Middle frontal gyrus (tissue), 1 donor: Measurements from ENCODE around the gene MCM10.

ENCODE experiments used
- DNase-seq: peaks from one replicate; pipeline ENCODE4 v3.0.0-alpha.2; 2015; ENCODE audit warnings: low spot score; ENCODE audit errors: extremely low spot score

Gene MCM10

GRCh38 chr10:13163859-13164258 lies 2.5 kb downstream of the MCM10 start:
- DNase-seq = no peak

DNA sequence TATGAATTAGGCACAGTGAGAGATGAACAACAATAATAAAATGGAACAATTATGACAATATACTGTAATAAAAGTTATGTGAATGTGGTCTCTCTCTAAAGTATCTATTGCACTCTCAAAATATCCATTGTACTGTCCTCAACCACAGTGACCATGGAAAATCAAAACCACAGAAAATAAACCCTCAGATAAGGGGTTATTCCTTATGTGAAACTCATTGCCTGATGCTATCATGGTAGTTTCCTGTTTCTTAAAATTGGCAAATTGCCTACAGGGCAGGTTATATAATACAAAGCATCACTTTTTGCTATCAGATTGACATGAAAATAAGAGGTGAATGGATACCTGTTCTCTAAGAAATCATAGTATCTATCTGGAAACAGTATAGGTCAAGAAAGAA lies 3.8 kb downstream of the MCM10 start:
- no peak for DNase-seq

DNA sequence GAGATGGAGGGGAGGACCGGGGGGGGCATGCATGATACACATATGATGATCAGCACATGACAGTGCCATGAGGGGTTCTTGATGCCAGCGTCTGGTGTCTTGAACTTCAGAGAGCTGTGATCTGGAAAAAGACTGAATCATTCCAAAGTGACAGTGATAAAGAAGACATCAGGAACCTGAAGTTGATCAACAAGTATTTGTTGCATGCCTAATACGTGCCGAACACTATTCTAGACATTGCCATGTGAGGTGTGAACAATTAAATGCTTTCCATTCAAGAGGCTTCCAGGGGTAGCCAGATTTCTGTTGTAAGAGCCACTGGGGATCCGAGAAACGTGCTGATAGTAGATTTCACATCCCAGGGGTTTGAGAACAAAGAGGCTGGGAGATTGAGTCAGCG lies 6.2 kb downstream of the MCM10 start:
- no peak for DNase-seq

DNA sequence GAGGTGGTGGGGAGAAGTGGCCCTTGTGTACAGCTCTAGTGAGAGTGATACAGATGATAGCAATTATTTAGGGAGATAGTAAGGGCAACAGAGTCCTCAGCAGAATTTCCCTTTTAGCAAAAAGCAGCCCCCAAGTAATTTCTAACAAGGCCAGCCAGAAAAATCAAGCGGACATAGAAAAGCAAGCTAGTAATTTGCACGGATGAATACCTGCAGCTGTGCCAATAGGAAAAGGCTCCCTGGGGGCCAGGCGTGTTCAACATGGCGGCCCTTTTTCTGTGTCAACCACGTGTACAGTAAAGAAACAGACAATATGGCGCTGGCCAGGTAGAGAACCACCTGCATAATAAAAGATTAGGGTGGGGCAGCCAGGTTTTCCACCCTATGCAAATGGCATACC lies 7.4 kb downstream of the MCM10 start:
- DNase-seq = no peak

DNA sequence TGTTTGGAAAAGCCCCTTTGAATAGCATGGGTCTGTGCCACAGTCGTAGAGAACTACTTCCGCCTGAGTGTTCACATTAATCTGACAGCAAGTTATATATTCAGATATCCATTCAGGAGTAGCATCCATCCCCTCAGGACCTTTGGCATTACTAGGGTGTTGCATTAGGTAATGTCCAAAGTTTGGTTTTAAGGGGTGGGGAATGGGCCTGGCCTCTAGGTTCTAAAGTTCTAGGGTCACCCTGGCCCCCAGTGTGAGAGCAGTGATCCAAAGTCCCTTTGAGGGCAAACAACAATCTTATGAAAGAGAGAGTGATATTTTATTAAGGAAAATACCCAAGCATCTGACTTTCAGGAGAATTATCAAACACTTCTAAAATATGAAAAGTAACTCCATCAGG lies 12.3 kb downstream of the MCM10 start:
- DNase-seq = no peak

GRCh38 chr10:13180788-13181187 lies 19.4 kb downstream of the MCM10 start:
- no peak for DNase-seq

GRCh38 chr10:13182424-13182823 lies 21.1 kb downstream of the MCM10 start:
- DNase-seq = no peak

DNA sequence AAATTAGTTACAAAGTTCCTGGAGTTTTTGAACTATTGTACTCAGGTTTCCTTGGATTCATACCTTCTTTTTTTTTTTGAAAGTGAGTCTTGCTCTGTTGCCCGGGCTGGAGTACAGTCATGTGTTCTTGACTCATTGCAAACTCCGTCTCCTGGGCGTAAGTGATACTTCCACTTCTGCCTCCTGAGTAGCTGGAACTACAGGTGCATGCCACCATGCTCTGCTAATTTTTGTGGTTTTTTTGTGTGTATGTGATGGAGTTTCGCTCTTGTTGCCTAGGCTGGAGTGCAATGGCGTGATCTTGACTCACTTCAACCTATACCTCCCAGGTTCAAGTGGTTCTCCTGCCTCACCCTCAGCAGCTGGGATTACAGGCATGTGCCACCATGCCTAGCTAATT lies 22.3 kb downstream of the MCM10 start:
- no peak for DNase-seq

GRCh38 chr10:13184276-13184675 lies 22.9 kb downstream of the MCM10 start:
- DNase-seq = peak; percentile 14

GRCh38 chr10:13184730-13185514 lies 23.6 kb downstream of the MCM10 start:
- no peak for DNase-seq

- DNase-seq = no peak
These were observed 25.8 kb downstream of the MCM10 start for GRCh38 chr10:13187135-13187534.

GRCh38 chr10:13188593-13188992 lies 27.2 kb downstream of the MCM10 start:
- no peak for DNase-seq

DNA sequence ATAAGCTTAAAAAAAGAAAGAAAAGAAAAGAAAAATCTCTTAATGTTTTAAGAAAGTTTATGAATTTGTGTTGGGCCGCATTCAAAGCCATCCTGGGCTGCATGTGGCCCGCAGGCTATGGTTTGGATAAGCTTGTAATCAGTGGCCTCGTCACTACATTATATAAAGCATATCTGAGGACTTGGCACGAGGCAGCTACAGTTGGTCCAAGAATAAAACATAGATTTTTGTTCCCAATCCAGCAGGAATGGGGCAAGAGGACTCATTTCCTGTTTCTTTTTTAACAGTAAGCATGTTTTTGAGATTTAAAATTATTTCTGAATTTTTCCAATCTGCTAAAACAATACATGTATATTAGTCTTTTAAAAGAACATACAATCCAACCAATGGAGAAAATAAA lies 28.6 kb downstream of the MCM10 start:
- DNase-seq = no peak

DNA sequence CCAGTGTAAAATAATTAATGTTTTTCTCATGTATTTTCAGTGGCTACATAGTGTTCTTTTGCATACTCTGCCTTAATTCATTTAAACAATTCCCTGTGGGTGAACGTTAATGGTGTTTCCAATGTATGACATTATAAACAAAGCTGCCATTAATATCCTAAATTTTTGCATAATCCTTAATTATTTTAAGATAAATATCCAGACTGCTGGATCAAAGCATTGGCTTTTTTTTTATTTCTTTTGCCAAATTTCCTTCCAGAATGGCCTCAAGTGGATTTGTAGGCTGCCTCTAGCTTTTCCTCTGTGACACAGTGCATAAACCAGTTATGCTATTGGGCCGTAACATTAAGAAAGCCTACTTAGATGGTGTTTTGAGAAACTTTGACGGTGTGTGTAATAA lies 29.5 kb downstream of the MCM10 start:
- DNase-seq = no peak

DNA sequence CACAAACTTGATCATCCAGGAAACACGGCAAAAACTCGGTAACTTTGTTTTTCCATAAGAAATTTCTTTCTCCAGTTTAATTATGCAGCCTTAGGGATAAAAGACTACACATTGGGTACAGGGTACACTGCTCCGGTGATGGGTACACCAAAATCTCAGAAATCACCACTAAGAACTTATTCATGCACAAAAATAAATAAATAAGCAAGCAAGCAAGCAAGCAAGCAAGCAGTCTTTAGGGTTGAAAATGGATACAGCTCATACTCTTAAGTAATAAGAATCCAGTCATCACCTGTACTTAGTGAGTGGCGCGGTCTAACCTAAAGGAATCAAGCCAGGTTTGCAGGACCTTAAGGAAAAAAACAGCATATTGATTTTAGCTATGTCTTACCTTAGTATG lies 30.0 kb downstream of the MCM10 start:
- no peak for DNase-seq

- DNase-seq = no peak
These were observed 32.3 kb downstream of the MCM10 start for GRCh38 chr10:13193637-13194036.

- DNase-seq = no peak
These were observed 33.7 kb downstream of the MCM10 start for GRCh38 chr10:13195016-13195415.

DNA sequence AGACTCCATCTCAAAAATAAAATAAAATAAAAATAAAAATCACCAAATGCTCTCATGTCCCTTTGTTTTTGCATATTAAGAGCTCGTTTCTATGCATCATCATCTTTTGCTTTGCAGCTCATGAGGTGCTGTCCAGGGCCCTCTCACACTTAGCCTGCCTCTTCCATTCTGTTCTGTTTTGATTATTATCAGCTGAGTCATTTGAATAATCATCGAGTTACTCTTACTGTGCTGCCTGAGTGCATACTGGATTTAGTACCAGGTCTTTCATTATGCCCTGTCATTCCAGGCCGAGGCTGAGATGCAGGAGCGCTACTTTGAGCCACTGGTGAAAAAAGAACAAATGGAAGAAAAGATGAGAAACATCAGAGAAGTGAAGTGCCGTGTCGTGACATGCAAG lies 39.8 kb downstream of the MCM10 start:
- DNase-seq = no peak

GRCh38 chr10:13206091-13206490 lies 44.7 kb downstream of the MCM10 start:
- DNase-seq = no peak

DNA sequence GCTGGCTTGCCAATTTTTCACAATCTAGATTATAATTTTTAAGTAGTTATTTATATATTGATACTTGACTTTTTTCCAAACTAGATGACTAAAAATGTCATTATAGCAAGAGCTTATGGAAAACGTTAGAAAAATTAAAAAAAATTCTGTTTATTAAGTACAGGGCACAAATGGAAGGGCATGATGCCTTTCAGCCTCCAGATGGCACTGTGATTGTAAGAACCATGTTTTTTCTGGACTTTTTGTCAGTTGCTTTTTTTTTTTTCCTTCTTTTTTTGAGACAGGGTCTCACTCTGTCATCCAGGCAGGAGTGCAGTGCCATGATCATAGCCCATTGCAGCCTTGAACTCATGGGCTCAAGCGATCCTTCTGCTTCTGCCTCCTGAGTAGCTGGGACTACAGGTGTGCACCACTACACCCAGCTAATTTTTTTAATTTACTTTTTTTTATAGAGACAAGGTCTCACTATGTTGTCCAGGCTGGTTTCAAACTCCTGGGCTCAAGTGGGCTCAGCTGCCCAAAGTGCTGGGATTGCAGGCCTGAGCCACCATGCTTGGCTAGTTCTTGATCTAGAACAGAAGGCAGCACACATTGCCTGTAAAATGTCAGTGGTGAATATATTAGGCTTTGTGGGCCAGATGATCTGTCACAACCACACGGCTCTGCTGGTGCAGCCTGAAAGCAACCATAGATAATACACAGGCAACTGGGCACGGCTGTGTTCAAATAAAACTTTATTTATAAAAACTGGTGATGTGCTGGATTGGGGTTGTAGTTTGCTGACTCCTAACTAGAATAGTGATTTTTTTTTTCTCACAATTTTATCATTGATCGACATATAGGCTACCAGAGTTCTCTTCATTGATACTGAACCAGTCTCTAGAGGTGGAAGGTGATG lies 45.4 kb downstream of the MCM10 start:
- no peak for DNase-seq

- DNase-seq = no peak
These were observed 51.8 kb downstream of the MCM10 start for GRCh38 chr10:13213163-13213562.

DNA sequence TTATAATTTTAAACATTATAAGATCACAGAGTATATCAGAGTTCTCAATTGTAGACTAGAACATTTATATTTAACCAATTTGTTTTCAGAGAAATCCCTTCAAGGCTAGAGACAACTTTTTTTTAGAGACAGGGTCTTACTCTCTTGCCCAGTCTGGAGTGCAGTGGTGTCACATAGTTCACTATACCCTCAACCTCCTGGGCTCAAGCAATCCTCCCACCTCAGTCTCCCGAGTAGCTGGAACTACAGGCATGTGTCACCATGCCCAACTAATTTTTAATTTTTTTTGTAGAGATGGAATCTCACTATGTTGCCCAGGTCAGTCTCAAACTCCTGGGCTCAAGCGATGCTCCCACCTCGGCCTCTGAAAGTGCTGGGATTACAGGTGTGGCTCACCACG lies 57.5 kb downstream of the MCM10 start:
- DNase-seq = no peak
